Lung microvascular endothelial cell (primary cell): ENCODE data around the gene FNIP2. TPM values are rescaled to one million over a fixed set of nuclear protein-coding genes. Genes with fewer than 3 reads are reported as not detected.
"Not testable (repeated sequence)": the region's sequence is repeated elsewhere in the genome, so short reads cannot be mapped to it uniquely, and the experiment has no call there.

ENCODE experiments used
- DNase-seq, 2 donors: peaks; one replicate each; pipeline versions ENCODE4 v3.0.0 to v3.0.0-alpha.2; 2010; ENCODE audit warnings: low read depth in 2 of 2
- total RNA-seq: library from RNA; depleted of rRNA; stranded (reverse); fragments of >200 nt; gene quantifications from 2 replicates; pipeline ENCODE4 v1.2.1, GENCODE V29; 2014

The FNIP2 gene
- total RNA-seq, 1 donor from 2014 or later, result 42.3 TPM

GRCh38 chr4:158952221-158952774 is 183.5 kb downstream of the FNIP2 start:
- not testable (repeated sequence) for DNase-seq

- not testable (repeated sequence) for DNase-seq
These were observed 187.5 kb downstream of the FNIP2 start for GRCh38 chr4:158956345-158956744.

- not testable (repeated sequence) for DNase-seq
These were observed 188.1 kb downstream of the FNIP2 start for GRCh38 chr4:158956918-158957317.

Other genes starting within 250 kb of the FNIP2 start
- gene RXFP1, start 247.1 kb upstream of the FNIP2 start, total RNA-seq, result 0.22 TPM in 1 of 2 replicates, not detected in the other
- gene C4orf46, start 97.1 kb upstream of the FNIP2 start, total RNA-seq, result 4.4 and 6.5 TPM in 2 replicates
- gene ETFDH, start 96.7 kb upstream of the FNIP2 start, total RNA-seq, result 9.8 and 12.3 TPM in 2 replicates
- gene PPID, start 45.6 kb upstream of the FNIP2 start, total RNA-seq, result 13.9 and 15.9 TPM in 2 replicates